ENCODE results near the gene GLYAT.

GRCh38 chr11:58762284-58763119 lies 30.8 kb upstream of the GLYAT start:
- TF ChIP-seq CTCF (IDR thresholded peaks at IDR 0.05), result no peak
- no peak for TF ChIP-seq POLR2A (IDR thresholded peaks at IDR 0.05)

Measured in uterus (tissue), 2 donors.